Right lobe of liver (tissue), 6 donors: Measurements from ENCODE around the gene UBLCP1. TPM values are rescaled to one million over a fixed set of nuclear protein-coding genes. Genes with fewer than 3 reads are reported as not detected.
"Not testable (repeated sequence)": the region's sequence is repeated elsewhere in the genome, so short reads cannot be mapped to it uniquely, and the experiment has no call there.

Source experiments
- ATAC-seq, 4 donors: fragments of 200-7000 bp; cut with Tn5 transposase; one replicate each; pipeline ENCODE4 v1.9.1; 2020; ENCODE audit warnings: mild to moderate bottlenecking in 4 of 4, moderate library complexity in 4 of 4
- DNase-seq, 3 donors: peaks; one replicate each; pipeline ENCODE4 v3.0.0-alpha.2; 2020
- H3K27ac ChIP-seq, 3 donors: fragments of 200-600 bp; one replicate each; pipeline ENCODE4 v1.8.0; 2022
- H3K27me3 ChIP-seq, 2 donors: fragments of 200-600 bp; one replicate each; pipeline ENCODE4 v1.8.0; 2022
- H3K36me3 ChIP-seq, 4 donors: fragments of 200-600 bp; sonication (generic) in 1 of 4; one replicate each; pipeline versions ENCODE4 v1.5.1 to v1.8.0; 2017 to 2022; ENCODE audit warnings: control low read depth in 1 of 4
- H3K4me1 ChIP-seq, 4 donors: fragments of 200-600 bp; sonication (generic) in 1 of 4; one replicate each; pipeline versions ENCODE4 v1.5.1 to v1.8.0; 2017 to 2022; ENCODE audit warnings: control low read depth in 1 of 4
- H3K4me3 ChIP-seq, 3 donors: fragments of 200-600 bp; one replicate each; pipeline ENCODE4 v1.8.0; 2022
- H3K9me3 ChIP-seq, 4 donors: fragments of 200-600 bp; sonication (generic) in 1 of 4; one replicate each; pipeline versions ENCODE4 v1.5.1 to v1.8.0; 2017 to 2022; ENCODE audit warnings: control low read depth in 1 of 4
- CTCF ChIP-seq, 4 donors: fragments of 200-600 bp in 3 of 4; fragments of 450-650 bp in 1 of 4; IDR thresholded peaks; one replicate each; pipeline versions ENCODE4 v1.5.1 to v1.8.0; 2016 to 2022; ENCODE audit warnings: antibody characterized with exemption in 4 of 4, mild to moderate bottlenecking in 2 of 4
- POLR2A ChIP-seq: fragments of 450-650 bp; IDR thresholded peaks from one replicate; pipeline ENCODE4 v1.6.1; 2017; ENCODE audit warnings: antibody characterized with exemption, mild to moderate bottlenecking
- WGBS: methylation state at CpG from one replicate; pipeline ENCODE4 v1.1.6; 2018; ENCODE audit warnings: low coverage, low lambda C conversion rate; ENCODE audit not compliant: insufficient coverage; ENCODE audit errors: missing lambda C conversion rate; 5-methylcytosine and 5-hydroxymethylcytosine counted together
- intact Hi-C, 2 donors: fragments of 100-400 bp; cut with DNase I; formaldehyde crosslinking; loops; one replicate each; pipeline versions ENCODE4 v1.11.2 to v1.14.1; 2022
- total RNA-seq, 6 experiments: library from RNA; depleted of rRNA in 2 of 6; stranded (reverse); fragments of >200 nt in 2 of 6; fragmentation: NEBNext Ultra II Directional in 3 of 6; extraction: Animal tissue kit (Norgen Biotek cat#: 25700) in 3 of 6; gene quantifications; one replicate each; pipeline versions ENCODE4 v1.1.0 to v1.2.4, GENCODE V29; 2016 to 2023
- donor health status: DM: no; HTN: yes; CAD: no.
- donor health status: DM: no; HTN: no; CAD: no.
- donor health status: DM: no; HTN: no; CAD: no.
- donor health status: DM: no; HTN: yes; CAD: no.
- donor health status: DM: no; HTN: yes; CAD: no.

The UBLCP1 gene
- total RNA-seq, 6 experiments from 2014 or later: 5.5 to 13.8 (median 8.1) TPM

- 56% methylated on average over 6 of the region's 6 CpGs for WGBS
- Histone ChIP-seq H3K27ac (no peak overlapping the region), H3K4me1 (peaks cover 0 to 4% (median 0%) of the 10 kb centered on the region in 4 donors), H3K27me3 (no peaks in the 10 kb centered on the region), H3K9me3 (no peaks in the 10 kb centered on the region), H3K4me3 (no peak overlapping the region), H3K36me3 (no peaks in the 10 kb centered on the region)
- no peak for ATAC-seq
- TF ChIP-seq CTCF (IDR thresholded peaks at IDR 0.05) (peak in 1 of 4 donors; percentile 4), POLR2A (no peak)
- intact Hi-C loops: no loop called here
- no peak for DNase-seq
Observed at GRCh38 chr5:159257629-159258283, 5.3 kb upstream of the UBLCP1 start.

GRCh38 chr5:159258361-159258760 lies 4.7 kb upstream of the UBLCP1 start:
- H3K4me3 ChIP-seq: no peak overlapping the region
- H3K4me1 ChIP-seq: peaks cover 0 to 4% (median 0%) of the 10 kb centered on the region in 4 donors
- intact Hi-C loops: no loop called here
- TF ChIP-seq CTCF (IDR thresholded peaks at IDR 0.05): no peak
- TF ChIP-seq POLR2A: no peak
- ATAC-seq (no peak), DNase-seq (no peak)
- 79% methylated on average over 2 of the region's 2 CpGs for WGBS
- H3K27ac ChIP-seq: no peak overlapping the region
- no peaks in the 10 kb centered on the region for H3K9me3 ChIP-seq
- H3K27me3 ChIP-seq: no peaks in the 10 kb centered on the region
- no peaks in the 10 kb centered on the region for H3K36me3 ChIP-seq

GRCh38 chr5:159260212-159260611 lies 2.9 kb upstream of the UBLCP1 start:
- H3K27me3 ChIP-seq, H3K27ac ChIP-seq, DNase-seq, intact Hi-C loops, H3K4me3 ChIP-seq, H3K9me3 ChIP-seq, H3K36me3 ChIP-seq, ATAC-seq: not testable (repeated sequence)
- H3K4me1 ChIP-seq: peaks cover 0 to 13% (median 4%) of the 10 kb centered on the region in 4 donors
- WGBS: 52% methylated on average over 4 of the region's 4 CpGs

- intact Hi-C loops: no loop called here
- WGBS: 39% methylated on average over 10 of the region's 10 CpGs
Observed at GRCh38 chr5:159262472-159262858, 625 bp upstream of the UBLCP1 start.

GRCh38 chr5:159263569-159263905 lies 447 bp downstream of the UBLCP1 start:
- Histone ChIP-seq H3K9me3 (no peaks in the 10 kb centered on the region), H3K27ac (peak overlapping the region; percentile 55 to 80 (median 58)), H3K4me3 (peak overlapping the region; percentile 87 to 96 (median 90)), H3K36me3 (no peaks in the 10 kb centered on the region), H3K27me3 (no peaks in the 10 kb centered on the region), H3K4me1 (peaks cover 0 to 13% (median 4%) of the 10 kb centered on the region in 4 donors)
- intact Hi-C loops: no loop called here
- no peak for DNase-seq
- ATAC-seq: peak in 3 of 4 donors; percentile 13 to 22 (median 17)
- under 1% methylated on average over 10 of the region's 10 CpGs for WGBS
- TF ChIP-seq POLR2A: no peak
- no peak for TF ChIP-seq CTCF (IDR thresholded peaks at IDR 0.05)

More at GRCh38 chr5:159262472-159262858, 625 bp upstream of the UBLCP1 start:
- no peaks in the 10 kb centered on the region for H3K36me3 ChIP-seq
- H3K4me3 ChIP-seq: peak overlapping the region; percentile 87 to 96 (median 90)
- H3K9me3 ChIP-seq: no peaks in the 10 kb centered on the region
- DNase-seq: no peak
- TF ChIP-seq POLR2A: no peak
- peak; percentile 4 to 13 (median 8) for ATAC-seq
- H3K4me1 ChIP-seq: peaks cover 0 to 13% (median 4%) of the 10 kb centered on the region in 4 donors
- peak overlapping the region; percentile 55 to 80 (median 58) for H3K27ac ChIP-seq
- no peaks in the 10 kb centered on the region for H3K27me3 ChIP-seq

GRCh38 chr5:159266764-159267163 lies 3.7 kb downstream of the UBLCP1 start:
- Histone ChIP-seq H3K4me1 (peaks cover 0 to 13% (median 4%) of the 10 kb centered on the region in 4 donors), H3K36me3 (peaks cover 0 to 22% (median 2%) of the 10 kb centered on the region in 4 donors)
- H3K4me3 ChIP-seq, H3K27me3 ChIP-seq, H3K27ac ChIP-seq, H3K9me3 ChIP-seq, intact Hi-C loops, ATAC-seq, DNase-seq: not testable (repeated sequence)
- WGBS: 100% methylated on average over 1 of the region's 2 CpGs
